ENCODE results near the gene ARHGAP10. TPM values are rescaled to one million over a fixed set of nuclear protein-coding genes. Genes with fewer than 3 reads are reported as not detected.

The ARHGAP10 gene
- total RNA-seq, 1 donor from 2014 or later, result 26.9 TPM

DNA sequence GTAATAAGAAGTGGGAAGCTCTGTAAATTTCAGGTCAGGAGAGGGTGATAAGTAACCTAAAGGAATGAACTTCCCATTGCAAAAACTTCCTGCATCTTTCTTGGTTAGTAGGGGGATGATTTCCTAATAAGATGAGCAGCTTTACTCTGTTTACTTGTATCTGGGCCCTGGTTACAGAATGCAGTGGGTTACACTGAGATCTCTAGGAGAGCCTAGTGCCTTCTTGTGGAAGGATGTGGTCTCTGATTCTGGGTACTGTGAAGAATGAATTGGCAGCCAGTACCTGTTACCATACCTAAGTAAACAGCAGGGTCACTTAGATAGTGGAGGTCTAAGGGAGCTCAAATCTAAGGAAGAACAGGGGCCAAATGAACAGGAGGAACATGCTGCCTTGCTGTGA is 320.6 kb downstream of the ARHGAP10 start:
- DNase-seq, result no peak

DNA sequence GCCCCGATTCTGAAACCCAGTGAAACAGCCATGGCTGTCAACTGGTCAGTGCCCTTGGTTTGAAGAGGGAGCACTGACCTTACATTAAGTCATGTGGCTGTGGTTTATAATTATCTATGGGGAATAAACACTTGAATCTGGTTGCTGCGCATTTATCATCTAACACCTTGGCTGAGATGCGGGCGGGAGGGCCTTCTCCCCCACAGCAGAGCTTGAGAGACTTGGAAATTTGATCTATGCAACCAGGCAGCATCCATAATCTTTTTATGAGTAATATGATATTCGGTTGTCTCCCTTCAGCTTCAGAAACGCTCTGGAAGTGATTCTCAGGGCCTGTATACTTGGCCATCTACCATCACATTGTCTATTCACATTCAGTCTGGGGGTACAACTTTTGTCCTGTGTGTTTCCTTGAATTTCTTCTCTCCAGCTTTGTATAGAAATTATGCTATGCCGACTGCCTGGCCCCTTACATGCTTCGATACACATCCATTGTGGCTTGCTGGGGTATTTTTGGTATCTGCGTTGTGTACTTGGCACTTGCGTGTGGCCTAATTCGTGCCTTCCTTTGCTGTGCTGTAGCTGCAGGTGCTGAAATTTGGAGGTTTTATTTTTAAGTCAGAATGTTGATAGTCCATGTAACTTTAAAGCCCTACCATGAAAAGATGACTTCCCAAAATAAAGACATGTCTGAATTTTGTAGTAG is 321.6 kb downstream of the ARHGAP10 start:
- no peaks in the 10 kb centered on the region for H3K36me3 ChIP-seq
- ATAC-seq, result no peak
- no peaks in the 10 kb centered on the region for H3K9me3 ChIP-seq
- H3K27me3 ChIP-seq, result no peaks in the 10 kb centered on the region
- intact Hi-C loops (cut with DNase I), result no loop called here
- TF ChIP-seq CTCF (IDR thresholded peaks at IDR 0.05), result no peak
- no peak overlapping the region for H3K4me3 ChIP-seq
- H3K27ac ChIP-seq, result no peak overlapping the region
- DNase-seq, result no peak
- H3K4me1 ChIP-seq, result peaks cover 7% of the 10 kb centered on the region

More for the DNA sequence above, 320.6 kb downstream of the ARHGAP10 start:
- no peaks in the 10 kb centered on the region for H3K9me3 ChIP-seq
- no peak overlapping the region for H3K27ac ChIP-seq
- intact Hi-C loops (cut with DNase I), result no loop called here
- peaks cover 7% of the 10 kb centered on the region for H3K4me1 ChIP-seq
- H3K4me3 ChIP-seq, result no peak overlapping the region
- H3K27me3 ChIP-seq, result no peaks in the 10 kb centered on the region
- TF ChIP-seq CTCF (IDR thresholded peaks at IDR 0.05), result no peak
- peak; percentile 38 for ATAC-seq
- no peaks in the 10 kb centered on the region for H3K36me3 ChIP-seq

GRCh38 chr4:148054275-148054674 is 322.4 kb downstream of the ARHGAP10 start:
- peaks cover 11% of the 10 kb centered on the region for H3K4me1 ChIP-seq
- H3K4me3 ChIP-seq, result no peak overlapping the region
- intact Hi-C loops (cut with DNase I), result no loop called here

GRCh38 chr4:148055844-148056243 is 324.0 kb downstream of the ARHGAP10 start:
- Histone ChIP-seq H3K9me3 (no peaks in the 10 kb centered on the region), H3K27me3 (no peaks in the 10 kb centered on the region), H3K4me3 (no peak overlapping the region), H3K4me1 (peaks cover 16% of the 10 kb centered on the region), H3K27ac (no peak overlapping the region), H3K36me3 (no peaks in the 10 kb centered on the region)
- TF ChIP-seq CTCF (IDR thresholded peaks at IDR 0.05), result no peak
- ATAC-seq, result no peak
- intact Hi-C loops (cut with DNase I), result no loop called here
- no peak for DNase-seq

More at GRCh38 chr4:148054275-148054674, 322.4 kb downstream of the ARHGAP10 start:
- DNase-seq (no peak), ATAC-seq (peak; percentile 50)
- TF ChIP-seq CTCF (IDR thresholded peaks at IDR 0.05), result no peak
- Histone ChIP-seq H3K27ac (no peak overlapping the region), H3K9me3 (no peaks in the 10 kb centered on the region), H3K36me3 (no peaks in the 10 kb centered on the region), H3K27me3 (no peaks in the 10 kb centered on the region)

DNA sequence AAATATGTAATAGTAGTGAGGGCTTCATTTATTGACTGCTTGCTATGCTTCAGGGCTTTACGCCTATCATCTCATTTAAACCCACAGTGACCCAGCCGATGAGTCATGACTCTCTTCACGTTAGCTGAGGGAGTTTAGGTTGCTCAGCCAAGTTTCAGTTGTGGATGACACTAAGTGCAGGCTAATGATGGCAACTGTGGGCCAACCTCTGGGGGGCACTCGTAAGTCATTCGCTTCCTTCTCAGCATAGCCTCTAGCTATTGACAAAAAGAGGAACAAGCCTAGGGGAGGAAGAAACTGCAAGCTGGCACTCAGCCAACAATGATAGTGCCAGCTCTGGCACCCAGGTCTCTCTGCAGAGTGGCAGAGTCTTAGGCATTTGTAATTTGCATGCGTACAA is 325.0 kb downstream of the ARHGAP10 start:
- peak; percentile 37 for TF ChIP-seq CTCF (IDR thresholded peaks at IDR 0.05)
- no peak overlapping the region for H3K27ac ChIP-seq
- intact Hi-C loops (cut with DNase I), result no loop called here
- no peaks in the 10 kb centered on the region for H3K27me3 ChIP-seq
- H3K4me1 ChIP-seq, result peaks cover 20% of the 10 kb centered on the region
- peak; percentile 74 for DNase-seq
- H3K4me3 ChIP-seq, result no peak overlapping the region
- H3K36me3 ChIP-seq, result no peaks in the 10 kb centered on the region
- peak; percentile 86 for ATAC-seq
- no peaks in the 10 kb centered on the region for H3K9me3 ChIP-seq
